ENCODE results near the gene SRXN1. TPM values are rescaled to one million over a fixed set of nuclear protein-coding genes. Genes with fewer than 3 reads are reported as not detected.

Gene SRXN1
- total RNA-seq, 1 experiment from 2014 or later, result 80.8 TPM

DNA sequence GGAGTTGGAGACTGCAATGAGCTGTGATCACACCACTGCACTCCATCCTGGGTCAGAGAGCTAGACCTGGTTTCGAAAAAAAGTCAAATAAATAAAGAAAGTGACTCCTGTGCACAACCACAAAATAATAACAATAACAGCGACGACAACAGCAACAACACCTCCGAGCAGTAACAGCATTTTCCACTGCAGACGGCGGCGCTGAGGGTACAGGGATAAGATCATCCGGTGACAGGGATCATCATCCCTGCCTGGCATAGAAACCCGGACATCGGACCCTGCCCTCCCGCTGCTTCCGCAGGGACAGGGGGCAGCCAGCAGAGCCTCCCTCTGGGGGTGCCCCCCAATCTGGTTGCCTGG is 11.5 kb downstream of the SRXN1 start:
- no peaks in the 10 kb centered on the region for H3K9me2 ChIP-seq (ENCODE audit: insufficient read depth)
- H3K4me2 ChIP-seq (ENCODE audit: low read length), result no peak overlapping the region
- ATAC-seq (0 out of 2 replicates have a peak, but pooled peaks have one; percentile 21), DNase-seq (ENCODE audit: low read depth, low spot score) (no peak)
- H3K27me3 ChIP-seq (ENCODE audit: insufficient read depth, low read length), result no peaks in the 10 kb centered on the region
- no peaks in the 10 kb centered on the region for H4K20me1 ChIP-seq (ENCODE audit: insufficient read depth)
- peaks cover 10 to 15% of the 10 kb centered on the region in 2 experiments for H3K4me1 ChIP-seq (ENCODE audit: control insufficient read depth in 1 of 2, insufficient read depth in 2 of 2, low read length in 2 of 2)
- H3K36me3 ChIP-seq (ENCODE audit: control insufficient read depth in 1 of 2, insufficient read depth in 2 of 2, low read length in 2 of 2), result no peaks in the 10 kb centered on the region
- 0 out of 2 replicates have a peak, but pooled peaks cover under 1% of the 10 kb centered on the region for H3K79me2 ChIP-seq (ENCODE audit: insufficient read depth, low read length)
- TF ChIP-seq CBX3 (IDR thresholded peaks at IDR 0.05; ENCODE audit: low read depth), result no peak
- TF ChIP-seq MAX (IDR thresholded peaks at IDR 0.05), result no peak
- no peak for TF ChIP-seq REST (IDR thresholded peaks at IDR 0.05; ENCODE audit: low read depth)
- no peak for TF ChIP-seq ELF1 (IDR thresholded peaks at IDR 0.05; ENCODE audit: borderline replicate concordance, low read depth)
- no peak for TF ChIP-seq SRF (IDR thresholded peaks at IDR 0.05; ENCODE audit: low read depth)
- no peak for TF ChIP-seq ZNF274 (IDR thresholded peaks at IDR 0.05; ENCODE audit: low read depth, low read length)
- no peak for TF ChIP-seq TCF7L2 (IDR thresholded peaks at IDR 0.05; ENCODE audit: borderline replicate concordance, extremely low read depth, insufficient read depth, insufficient read length)
- no peak for TF ChIP-seq FOSL1 (IDR thresholded peaks at IDR 0.05; ENCODE audit: low read depth)
- TF ChIP-seq, protein P1, sequence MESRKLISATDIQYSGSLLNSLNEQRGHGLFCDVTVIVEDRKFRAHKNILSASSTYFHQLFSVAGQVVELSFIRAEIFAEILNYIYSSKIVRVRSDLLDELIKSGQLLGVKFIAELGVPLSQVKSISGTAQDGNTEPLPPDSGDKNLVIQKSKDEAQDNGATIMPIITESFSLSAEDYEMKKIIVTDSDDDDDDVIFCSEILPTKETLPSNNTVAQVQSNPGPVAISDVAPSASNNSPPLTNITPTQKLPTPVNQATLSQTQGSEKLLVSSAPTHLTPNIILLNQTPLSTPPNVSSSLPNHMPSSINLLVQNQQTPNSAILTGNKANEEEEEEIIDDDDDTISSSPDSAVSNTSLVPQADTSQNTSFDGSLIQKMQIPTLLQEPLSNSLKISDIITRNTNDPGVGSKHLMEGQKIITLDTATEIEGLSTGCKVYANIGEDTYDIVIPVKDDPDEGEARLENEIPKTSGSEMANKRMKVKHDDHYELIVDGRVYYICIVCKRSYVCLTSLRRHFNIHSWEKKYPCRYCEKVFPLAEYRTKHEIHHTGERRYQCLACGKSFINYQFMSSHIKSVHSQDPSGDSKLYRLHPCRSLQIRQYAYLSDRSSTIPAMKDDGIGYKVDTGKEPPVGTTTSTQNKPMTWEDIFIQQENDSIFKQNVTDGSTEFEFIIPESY (IDR thresholded peaks at IDR 0.05; ENCODE audit: extremely low read depth, insufficient replicate concordance, low read length), result no peak
- TF ChIP-seq CEBPB (IDR thresholded peaks at IDR 0.05; ENCODE audit: low read depth), result no peak
- TF ChIP-seq EZH2phosphoT487 (IDR thresholded peaks at IDR 0.05; ENCODE audit: borderline replicate concordance), result no peak
- no peak for TF ChIP-seq SP1 (IDR thresholded peaks at IDR 0.05; ENCODE audit: low read depth)
- no peak for TF ChIP-seq POLR2A (IDR thresholded peaks at IDR 0.05; ENCODE audit: borderline replicate concordance, extremely low read depth, insufficient read depth, insufficient read length)
- no peak for TF ChIP-seq EZH2 (IDR thresholded peaks at IDR 0.05)
- no peak for TF ChIP-seq POLR2AphosphoS5 (IDR thresholded peaks at IDR 0.05; ENCODE audit: low read depth, low read length)
- no peak for TF ChIP-seq EGR1 (IDR thresholded peaks at IDR 0.05; ENCODE audit: low read depth)
- no peak for TF ChIP-seq SIN3A (IDR thresholded peaks at IDR 0.05; ENCODE audit: low read depth)
- no peak for TF ChIP-seq YY1 (IDR thresholded peaks at IDR 0.05; ENCODE audit: extremely low read depth, insufficient replicate concordance, low read depth, low read length)
- no peak overlapping the region for H3K4me3 ChIP-seq (replicated peaks in 1 of 2; ENCODE audit: low read depth in 1 of 2, low read length in 2 of 2)
- no peak overlapping the region for H3K27ac ChIP-seq (ENCODE audit: low read depth, low read length)
- ChIA-PET POLR2A (no interaction called here), CTCF (interaction anchor here (1.3 kb wide), 1 partner anchor 39 kb away, joined by 3 read pairs; no protein-coding TSS in a partner anchor), RAD21 (ENCODE audit: low non-redundant PET in 1 of 2, low total read pairs in 2 of 2, uncharacterized antibody in 2 of 2, unreplicated experiment in 2 of 2) (no interaction called here)
- H2AFZ ChIP-seq (ENCODE audit: low read depth, low read length, poor library complexity, severe bottlenecking), result no peak overlapping the region
- no peak overlapping the region for H3K9ac ChIP-seq (ENCODE audit: low read length)
- BruUV-seq (replicated peaks), result no TSS peak
- no peaks in the 10 kb centered on the region for H3K9me3 ChIP-seq (ENCODE audit: control insufficient read depth in 1 of 2, insufficient read depth in 1 of 2, low read depth in 1 of 2, low read length in 2 of 2)
- intact Hi-C loops (cut with micrococcal nuclease), result no loop called here
